Cortex of kidney (tissue), 1 donor: ENCODE data around the gene TROAP.
"Not testable (repeated sequence)": the region's sequence is repeated elsewhere in the genome, so short reads cannot be mapped to it uniquely, and the experiment has no call there.

Experiments used
- DNase-seq: peaks from one replicate; lab custom pipeline; 2025; lab: John Stamatoyannopoulos, UW

Gene TROAP

GRCh38 chr12:49294086-49294803, 28.8 kb upstream of the TROAP start:
- no peak for DNase-seq

- DNase-seq = no peak
These were observed 28.3 kb upstream of the TROAP start for GRCh38 chr12:49294804-49295081.

- no peak for DNase-seq
These were observed 27.7 kb upstream of the TROAP start, which contains the start of gene PRPH for GRCh38 chr12:49295082-49295936. Gene PRPH, plus strand, starts transcription at chr12:49295147. Its CDS starts 54 bp downstream, at chr12:49295201.

GRCh38 chr12:49296034-49296835, 26.8 kb upstream of the TROAP start:
- no peak for DNase-seq

- DNase-seq = no peak
These were observed 26.0 kb upstream of the TROAP start for GRCh38 chr12:49296836-49297694.

- DNase-seq = no peak
These were observed 25.4 kb upstream of the TROAP start for GRCh38 chr12:49297695-49298060.

- no peak for DNase-seq
These were observed 24.9 kb upstream of the TROAP start for GRCh38 chr12:49298160-49298559.

GRCh38 chr12:49301760-49302159, 21.3 kb upstream of the TROAP start:
- DNase-seq = no peak

- DNase-seq = no peak
These were observed 18.9 kb upstream of the TROAP start for GRCh38 chr12:49304161-49304560.

GRCh38 chr12:49305762-49306510, 17.1 kb upstream of the TROAP start:
- no peak for DNase-seq

GRCh38 chr12:49309386-49309785, 13.7 kb upstream of the TROAP start:
- no peak for DNase-seq

- not testable (repeated sequence) for DNase-seq
These were observed 12.5 kb upstream of the TROAP start for GRCh38 chr12:49310451-49311000.

- no peak for DNase-seq
These were observed 8.2 kb upstream of the TROAP start for GRCh38 chr12:49314811-49315210.

GRCh38 chr12:49317118-49317517, 5.9 kb upstream of the TROAP start:
- not testable (repeated sequence) for DNase-seq

- not testable (repeated sequence) for DNase-seq
These were observed 2.5 kb upstream of the TROAP start for GRCh38 chr12:49320411-49321103.

GRCh38 chr12:49322367-49322707, 718 bp upstream of the TROAP start:
- no peak for DNase-seq

- DNase-seq = no peak
These were observed 556 bp downstream of the TROAP start for GRCh38 chr12:49323524-49324097.

- DNase-seq = no peak
These were observed 2.6 kb downstream of the TROAP start for GRCh38 chr12:49325606-49326005.

- no peak for DNase-seq
These were observed 4.3 kb downstream of the TROAP start for GRCh38 chr12:49327368-49327767.

- no peak for DNase-seq
These were observed 4.8 kb downstream of the TROAP start for GRCh38 chr12:49327887-49328286.
